GM12892 (cell line): Measurements from ENCODE around the gene PARD3.

Experiments
- POLR2A ChIP-seq: IDR thresholded peaks from 2 replicates; pipeline ENCODE4 v1.6.1; 2011; ENCODE audit warnings: low read depth, low read length, control low read depth
- POLR2AphosphoS5 ChIP-seq: IDR thresholded peaks from 2 replicates; pipeline ENCODE4 v1.6.1; 2011; ENCODE audit warnings: low read depth, low read length, control low read depth
- TAF1 ChIP-seq: IDR thresholded peaks from 2 replicates; pipeline ENCODE4 v1.6.1; 2011; ENCODE audit warnings: low read depth, mild to moderate bottlenecking, control low read depth, low read length, borderline replicate concordance

GRCh38 chr10:34131152-34131551 lies 683.9 kb downstream of the PARD3 start:
- no peak for TF ChIP-seq POLR2A
- no peak for TF ChIP-seq POLR2AphosphoS5
- TF ChIP-seq TAF1, result no peak
